Stimulated activated CD8-positive, alpha-beta memory T cell treated with anti-CD3 and anti-CD28 coated beads, Interleukin-2, amount 100 ng/mL, for 48 hours (primary cell): ENCODE results near the gene ASB1.

Source experiments
- DNase-seq, 2 donors: peaks; one replicate each; pipeline ENCODE4 v3.0.0-alpha.2; 2020; ENCODE audit warnings: low read depth in 2 of 2

ASB1 gene

GRCh38 chr2:238426568-238427434 is at the start of gene ASB1:
ASB1 (plus strand) TSS chr2:238426927; CDS start chr2:238427071, 144 bp downstream.
- peak; percentile 73 to 88 for DNase-seq

DNA sequence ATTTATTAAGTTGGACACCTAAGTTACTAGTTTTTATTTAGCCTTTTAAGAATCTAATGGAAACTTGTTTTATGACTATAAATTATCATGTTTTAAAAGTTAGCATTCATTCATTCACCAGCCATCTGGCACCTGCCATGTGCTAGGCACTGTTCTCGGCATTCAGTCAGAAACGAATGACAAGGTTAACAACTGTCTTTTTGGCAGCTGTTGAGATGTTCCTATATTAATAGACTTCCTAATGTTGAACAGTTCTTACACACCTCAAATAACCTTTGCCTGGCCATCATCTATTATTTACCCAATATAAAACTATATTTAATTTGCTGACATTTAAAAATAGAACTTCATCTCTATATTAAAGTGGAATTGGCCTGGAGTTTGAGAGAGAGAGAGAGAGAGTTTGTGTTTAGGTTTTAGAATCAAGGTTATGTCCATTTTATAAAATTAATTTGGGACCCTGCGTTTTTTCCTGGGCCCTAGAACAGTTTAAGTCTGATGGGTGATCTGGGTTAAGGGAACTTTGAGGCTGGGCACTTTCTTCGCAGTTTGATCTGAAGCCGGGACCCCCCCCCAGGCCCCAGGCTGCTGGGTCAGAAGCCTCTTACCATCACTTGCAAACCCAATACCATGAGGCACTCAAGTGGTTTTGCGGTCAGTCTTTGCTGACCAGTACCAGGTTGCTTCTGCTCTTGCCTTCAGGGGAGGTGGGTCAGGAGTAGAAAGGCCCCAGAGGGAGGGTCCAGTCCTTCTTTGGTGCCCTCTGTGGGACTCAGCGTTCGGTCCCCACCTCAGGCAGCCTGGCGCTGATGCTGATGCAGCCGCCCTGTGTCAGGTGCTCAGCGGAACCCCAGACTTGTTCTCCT is 48.3 kb upstream of the ASB1 start:
- DNase-seq = no peak

DNA sequence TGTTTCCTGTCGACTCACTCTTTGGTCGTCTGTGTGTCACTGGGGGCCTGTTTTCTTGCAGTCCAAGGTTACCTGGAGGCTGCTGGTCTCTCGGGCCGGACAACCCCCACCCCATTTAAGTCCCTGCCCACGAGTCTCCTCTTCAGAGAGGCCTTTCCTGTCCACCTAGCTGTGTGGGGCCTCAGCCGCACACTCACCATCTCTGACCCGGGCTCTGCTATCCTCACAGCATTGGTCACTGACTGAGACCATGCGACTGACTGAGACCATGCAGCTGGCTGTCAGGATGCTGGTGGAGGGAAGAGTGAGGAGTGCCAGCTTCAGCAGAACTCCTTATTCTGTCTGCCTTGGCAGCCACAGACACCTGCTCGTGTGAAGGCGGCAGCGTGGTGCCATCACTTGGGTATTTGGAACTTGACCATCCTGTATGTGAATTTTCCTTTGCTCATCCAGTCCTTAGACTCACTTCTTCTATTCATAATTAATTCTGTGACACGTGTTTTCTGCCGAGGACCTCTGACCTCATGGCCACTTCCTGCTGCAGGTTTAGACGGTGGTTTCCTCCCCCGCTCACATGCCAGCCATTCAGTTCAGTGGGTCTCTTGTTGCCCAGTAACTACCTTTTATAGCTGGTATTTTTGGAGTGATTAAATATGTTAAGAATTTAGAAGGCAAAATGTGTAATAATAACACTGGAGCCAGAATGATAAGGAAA is 47.5 kb upstream of the ASB1 start:
- peak; percentile 14 to 23 for DNase-seq

DNA sequence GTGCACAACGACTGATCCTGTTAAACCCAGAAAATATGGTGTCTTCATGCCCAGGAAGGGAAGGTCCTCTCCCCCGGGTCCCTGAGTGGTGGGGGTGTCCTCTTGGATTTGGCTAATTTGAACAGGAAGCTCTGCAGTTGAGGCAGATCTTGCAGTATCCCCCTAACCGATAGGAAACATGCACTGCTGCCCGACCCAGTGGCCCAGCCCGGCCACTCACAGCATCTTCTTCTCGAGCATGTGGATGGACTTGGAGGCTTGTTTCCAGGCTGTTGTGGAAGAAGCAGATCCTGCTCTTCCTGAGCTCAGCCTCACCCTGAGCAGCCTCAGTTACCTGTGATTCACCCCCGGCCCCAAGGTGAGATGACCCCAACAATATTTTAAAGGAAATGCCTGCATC is 46.4 kb upstream of the ASB1 start:
- no peak for DNase-seq

GRCh38 chr2:238380785-238381184 is 45.9 kb upstream of the ASB1 start:
- DNase-seq = no peak

GRCh38 chr2:238381341-238382115 is 45.2 kb upstream of the ASB1 start:
- DNase-seq = no peak

GRCh38 chr2:238382381-238382781 is 44.3 kb upstream of the ASB1 start:
- no peak for DNase-seq

GRCh38 chr2:238383135-238383534 is 43.6 kb upstream of the ASB1 start:
- no peak for DNase-seq

GRCh38 chr2:238383743-238384380 is 42.9 kb upstream of the ASB1 start:
- DNase-seq = no peak

- no peak for DNase-seq
These were observed 39.4 kb upstream of the ASB1 start for GRCh38 chr2:238387332-238387731.

DNA sequence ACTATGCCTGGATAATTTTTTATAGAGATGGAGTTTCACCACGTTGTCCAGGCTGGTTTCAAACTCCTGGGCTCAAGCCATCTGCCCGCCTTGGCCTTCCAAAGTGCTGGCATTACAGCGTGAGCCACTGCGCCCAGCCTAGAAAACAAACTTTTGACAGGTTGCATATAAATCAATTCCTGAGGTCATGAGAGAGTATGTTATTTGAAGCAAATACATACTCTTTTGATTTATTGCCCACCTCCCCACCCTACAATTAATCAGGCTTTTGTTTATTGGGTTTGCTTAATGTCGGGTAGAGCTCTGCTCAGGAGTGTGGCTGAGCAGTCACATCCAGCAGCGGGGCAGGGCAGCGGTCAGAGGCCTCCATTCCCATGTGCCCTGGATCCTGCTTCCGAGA is 37.9 kb upstream of the ASB1 start:
- no peak for DNase-seq

- no peak for DNase-seq
These were observed 36.6 kb upstream of the ASB1 start for GRCh38 chr2:238389988-238390589.

GRCh38 chr2:238391042-238391689 is 35.6 kb upstream of the ASB1 start:
- DNase-seq = no peak

DNA sequence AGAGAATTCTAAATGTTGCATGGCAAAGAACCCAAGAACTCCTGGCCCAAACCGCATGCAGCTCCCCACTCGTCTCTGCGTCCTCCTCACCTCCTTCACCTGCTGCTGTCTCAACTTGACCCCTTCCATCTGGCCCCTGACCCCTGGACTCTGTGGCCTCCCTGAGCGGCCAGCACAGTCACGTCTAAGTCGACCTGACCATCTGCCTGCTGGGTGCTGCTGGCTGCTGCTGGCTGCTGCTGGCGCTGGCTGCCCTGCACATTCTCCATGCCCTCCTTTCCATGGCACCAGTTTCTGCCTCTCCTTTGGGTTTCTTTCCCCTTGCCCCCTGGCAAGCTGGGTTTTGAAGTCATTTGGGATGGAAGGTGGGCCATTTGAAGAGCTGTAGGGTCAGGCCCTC is 30.1 kb upstream of the ASB1 start:
- DNase-seq = no peak

DNA sequence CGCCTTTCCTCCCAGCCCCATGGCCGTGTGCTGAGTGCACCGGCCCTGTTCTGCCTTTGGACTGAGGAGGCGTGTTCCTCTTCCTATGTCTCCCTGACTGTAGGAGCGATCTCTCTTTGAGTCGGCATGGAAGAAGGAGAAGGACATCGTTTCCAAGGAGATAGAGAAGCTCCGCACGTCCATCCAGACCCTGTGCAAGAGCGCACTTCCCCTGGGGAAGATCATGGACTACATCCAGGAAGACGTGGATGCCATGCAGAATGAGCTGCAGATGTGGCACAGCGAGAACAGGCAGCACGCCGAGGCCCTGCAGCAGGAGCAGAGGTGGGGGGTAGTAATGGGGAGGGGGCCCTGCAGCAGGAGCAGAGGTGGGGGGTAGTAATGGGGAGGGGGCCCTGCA is 29.4 kb upstream of the ASB1 start:
- DNase-seq = no peak

GRCh38 chr2:238398577-238398976 is 28.1 kb upstream of the ASB1 start:
- no peak for DNase-seq

GRCh38 chr2:238399094-238399493 is 27.6 kb upstream of the ASB1 start:
- no peak for DNase-seq

DNA sequence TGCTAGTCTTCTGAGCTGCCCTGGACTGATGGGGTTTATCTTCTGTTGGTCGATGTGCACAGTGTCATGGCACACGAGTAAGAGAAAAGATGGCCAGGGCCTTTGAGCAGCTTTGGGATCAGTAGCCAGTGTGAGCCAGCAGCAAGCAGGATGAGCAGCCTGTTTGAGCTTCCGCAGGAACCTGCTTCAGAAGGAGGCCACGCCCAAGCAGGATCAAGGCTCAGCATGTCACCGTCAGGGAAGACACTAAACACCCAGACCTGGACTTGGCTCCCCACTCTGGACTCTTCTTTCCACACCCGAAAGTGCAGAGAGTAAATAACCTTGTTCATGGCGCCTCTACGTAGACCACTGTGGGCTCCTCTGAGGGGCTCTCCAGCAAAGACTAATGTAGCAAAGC is 25.2 kb upstream of the ASB1 start:
- no peak for DNase-seq

DNA sequence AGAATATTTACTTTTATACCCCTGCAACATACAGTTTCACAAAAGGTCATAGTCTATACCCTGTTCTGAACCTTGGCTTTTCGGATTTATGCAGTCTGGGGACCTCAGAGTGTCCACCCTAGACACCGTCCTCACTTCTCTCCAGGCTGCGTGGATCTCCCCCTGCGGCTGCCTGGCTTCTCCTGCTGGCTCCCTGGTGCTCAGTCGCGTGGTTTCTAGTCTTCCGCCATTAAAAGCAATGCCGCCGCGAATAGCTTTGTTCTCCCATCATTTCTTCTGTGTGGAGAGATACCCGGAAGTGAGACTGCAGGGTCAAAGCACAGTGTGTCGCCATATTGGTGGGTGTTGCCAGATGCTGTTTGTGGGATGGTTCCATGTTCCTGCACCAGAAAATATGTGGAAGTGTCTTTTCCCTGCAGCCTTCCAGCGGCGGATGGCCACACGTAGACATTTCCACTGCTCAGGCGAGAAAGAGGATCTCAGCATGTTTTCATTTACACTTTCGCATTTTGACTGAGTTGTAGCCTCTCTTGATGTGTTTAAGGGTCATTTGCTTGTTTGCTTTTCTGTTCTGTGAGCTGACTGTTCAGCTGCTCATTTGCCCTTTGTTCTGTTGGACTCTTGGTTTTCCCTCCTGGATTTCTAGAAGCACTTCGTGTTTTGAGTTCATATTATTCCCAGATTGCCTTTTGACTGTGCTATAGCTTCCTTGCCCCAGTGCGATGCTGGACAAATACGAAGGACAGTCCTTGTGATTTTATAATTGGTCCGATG is 22.9 kb upstream of the ASB1 start:
- DNase-seq = no peak
